Measurements from ENCODE around the gene FAM228B. TPM values are rescaled to one million over a fixed set of nuclear protein-coding genes. Genes with fewer than 3 reads are reported as not detected.

Gene FAM228B
- total RNA-seq, 1 experiment from 2014 or later: 6.4 TPM

GRCh38 chr2:24164416-24164973 lies 41.2 kb downstream of the FAM228B start:
- Histone ChIP-seq H3K27ac (ENCODE audit: low read length) (no peak overlapping the region), H3K9me2 (replicated peaks; ENCODE audit: insufficient read depth, low read length) (no peaks in the 10 kb centered on the region), H3K9me3 (ENCODE audit: low read length) (peaks cover 4% of the 10 kb centered on the region; the same call in 1 of the 2 replicates), H3K27me3 (ENCODE audit: low read length) (peaks cover 3% of the 10 kb centered on the region; the same call in 1 of the 2 replicates), H2AFZ (ENCODE audit: low read length) (peak overlapping the region; percentile 83), H3K9ac (ENCODE audit: low read length) (peak overlapping the region; percentile 51), H3K4me3 (ENCODE audit: low read length) (peak overlapping the region; percentile 26; the same call in 1 of the 2 replicates), H3K79me2 (ENCODE audit: low read length) (no peaks in the 10 kb centered on the region), H4K20me1 (ENCODE audit: insufficient read depth, low read depth, low read length) (no peaks in the 10 kb centered on the region), H3K4me2 (ENCODE audit: low read depth, low read length, poor library complexity, severe bottlenecking) (peak overlapping the region; percentile 61), H3K36me3 (ENCODE audit: insufficient read depth, low read length) (no peaks in the 10 kb centered on the region), H3K4me1 (ENCODE audit: low read length) (peaks cover 19% of the 10 kb centered on the region)
- peak; percentile 84 for DNase-seq

GRCh38 chr2:24169023-24169422 lies 45.8 kb downstream of the FAM228B start:
- Histone ChIP-seq H3K4me1 (ENCODE audit: low read length) (peaks cover 10% of the 10 kb centered on the region), H2AFZ (ENCODE audit: low read length) (no peak overlapping the region), H3K36me3 (ENCODE audit: insufficient read depth, low read length) (no peaks in the 10 kb centered on the region), H4K20me1 (ENCODE audit: insufficient read depth, low read depth, low read length) (no peaks in the 10 kb centered on the region), H3K79me2 (ENCODE audit: low read length) (no peaks in the 10 kb centered on the region), H3K9ac (ENCODE audit: low read length) (no peak overlapping the region), H3K27me3 (ENCODE audit: low read length) (no peaks in the 10 kb centered on the region), H3K9me2 (replicated peaks; ENCODE audit: insufficient read depth, low read length) (no peaks in the 10 kb centered on the region), H3K4me2 (ENCODE audit: low read depth, low read length, poor library complexity, severe bottlenecking) (no peak overlapping the region), H3K9me3 (ENCODE audit: low read length) (no peaks in the 10 kb centered on the region), H3K27ac (ENCODE audit: low read length) (no peak overlapping the region), H3K4me3 (ENCODE audit: low read length) (no peak overlapping the region)
- no peak for DNase-seq

- Histone ChIP-seq H4K20me1 (ENCODE audit: insufficient read depth, low read depth, low read length) (no peaks in the 10 kb centered on the region), H3K4me3 (ENCODE audit: low read length) (no peak within 1 kb of the TSS), H3K9me2 (replicated peaks; ENCODE audit: insufficient read depth, low read length) (no peaks in the 10 kb centered on the region), H3K4me2 (ENCODE audit: low read depth, low read length, poor library complexity, severe bottlenecking) (no peak within 1 kb of the TSS), H3K4me1 (ENCODE audit: low read length) (no peaks in the 10 kb centered on the region), H3K36me3 (ENCODE audit: insufficient read depth, low read length) (no peaks in the 10 kb centered on the region), H3K9ac (ENCODE audit: low read length) (no peak within 1 kb of the TSS), H3K79me2 (ENCODE audit: low read length) (no peaks in the 10 kb centered on the region), H2AFZ (ENCODE audit: low read length) (no peak within 1 kb of the TSS), H3K9me3 (ENCODE audit: low read length) (no peaks in the 10 kb centered on the region), H3K27ac (ENCODE audit: low read length) (no peak within 1 kb of the TSS), H3K27me3 (ENCODE audit: low read length) (no peaks in the 10 kb centered on the region)
- no peak for DNase-seq
Observed at GRCh38 chr2:24174851-24175277, 51.6 kb downstream of the FAM228B start, which contains the start of gene FAM228A. TSS of gene FAM228A (plus strand) at chr2:24175053. CDS start at chr2:24175481, 428 bp downstream.

- Histone ChIP-seq H3K4me1 (ENCODE audit: low read length) (no peaks in the 10 kb centered on the region), H3K4me3 (ENCODE audit: low read length) (no peak overlapping the region), H3K36me3 (ENCODE audit: insufficient read depth, low read length) (no peaks in the 10 kb centered on the region), H3K9me2 (replicated peaks; ENCODE audit: insufficient read depth, low read length) (no peaks in the 10 kb centered on the region), H3K79me2 (ENCODE audit: low read length) (no peaks in the 10 kb centered on the region), H3K4me2 (ENCODE audit: low read depth, low read length, poor library complexity, severe bottlenecking) (no peak overlapping the region), H3K9me3 (ENCODE audit: low read length) (no peaks in the 10 kb centered on the region), H2AFZ (ENCODE audit: low read length) (no peak overlapping the region), H3K27me3 (ENCODE audit: low read length) (no peaks in the 10 kb centered on the region), H3K27ac (ENCODE audit: low read length) (no peak overlapping the region), H3K9ac (ENCODE audit: low read length) (no peak overlapping the region), H4K20me1 (ENCODE audit: insufficient read depth, low read depth, low read length) (no peaks in the 10 kb centered on the region)
- no peak for DNase-seq
Observed at GRCh38 chr2:24175631-24176187, 52.4 kb downstream of the FAM228B start.

GRCh38 chr2:24176326-24176725 lies 53.1 kb downstream of the FAM228B start:
- Histone ChIP-seq H3K4me1 (ENCODE audit: low read length) (no peaks in the 10 kb centered on the region), H3K4me3 (ENCODE audit: low read length) (no peak overlapping the region), H3K27me3 (ENCODE audit: low read length) (no peaks in the 10 kb centered on the region), H3K4me2 (ENCODE audit: low read depth, low read length, poor library complexity, severe bottlenecking) (no peak overlapping the region), H3K27ac (ENCODE audit: low read length) (no peak overlapping the region), H3K79me2 (ENCODE audit: low read length) (no peaks in the 10 kb centered on the region), H2AFZ (ENCODE audit: low read length) (no peak overlapping the region), H3K9me3 (ENCODE audit: low read length) (no peaks in the 10 kb centered on the region), H3K9me2 (replicated peaks; ENCODE audit: insufficient read depth, low read length) (no peaks in the 10 kb centered on the region), H3K9ac (ENCODE audit: low read length) (no peak overlapping the region), H3K36me3 (ENCODE audit: insufficient read depth, low read length) (no peaks in the 10 kb centered on the region), H4K20me1 (ENCODE audit: insufficient read depth, low read depth, low read length) (no peaks in the 10 kb centered on the region)
- no peak for DNase-seq

GRCh38 chr2:24179683-24180082 lies 56.4 kb downstream of the FAM228B start:
- no peaks in the 10 kb centered on the region for H3K9me3 ChIP-seq (ENCODE audit: low read length)
- H3K4me3 ChIP-seq (ENCODE audit: low read length): no peak overlapping the region
- H3K9ac ChIP-seq (ENCODE audit: low read length): no peak overlapping the region
- H3K27me3 ChIP-seq (ENCODE audit: low read length): no peaks in the 10 kb centered on the region
- no peaks in the 10 kb centered on the region for H4K20me1 ChIP-seq (ENCODE audit: insufficient read depth, low read depth, low read length)
- no peaks in the 10 kb centered on the region for H3K4me1 ChIP-seq (ENCODE audit: low read length)
- no peaks in the 10 kb centered on the region for H3K79me2 ChIP-seq (ENCODE audit: low read length)
- no peak overlapping the region for H3K27ac ChIP-seq (ENCODE audit: low read length)
- H3K9me2 ChIP-seq (replicated peaks; ENCODE audit: insufficient read depth, low read length): no peaks in the 10 kb centered on the region
- H3K36me3 ChIP-seq (ENCODE audit: insufficient read depth, low read length): no peaks in the 10 kb centered on the region
- H2AFZ ChIP-seq (ENCODE audit: low read length): no peak overlapping the region
- no peak for DNase-seq
- no peak overlapping the region for H3K4me2 ChIP-seq (ENCODE audit: low read depth, low read length, poor library complexity, severe bottlenecking)

GRCh38 chr2:24181849-24182248 lies 58.6 kb downstream of the FAM228B start:
- H3K4me1 ChIP-seq (ENCODE audit: low read length): no peaks in the 10 kb centered on the region
- no peaks in the 10 kb centered on the region for H4K20me1 ChIP-seq (ENCODE audit: insufficient read depth, low read depth, low read length)
- no peak for DNase-seq
- no peak overlapping the region for H3K9ac ChIP-seq (ENCODE audit: low read length)
- H3K27me3 ChIP-seq (ENCODE audit: low read length): no peaks in the 10 kb centered on the region
- no peak overlapping the region for H2AFZ ChIP-seq (ENCODE audit: low read length)
- no peak overlapping the region for H3K4me3 ChIP-seq (ENCODE audit: low read length)
- no peaks in the 10 kb centered on the region for H3K79me2 ChIP-seq (ENCODE audit: low read length)
- no peak overlapping the region for H3K27ac ChIP-seq (ENCODE audit: low read length)
- H3K9me3 ChIP-seq (ENCODE audit: low read length): no peaks in the 10 kb centered on the region
- no peaks in the 10 kb centered on the region for H3K36me3 ChIP-seq (ENCODE audit: insufficient read depth, low read length)
- H3K9me2 ChIP-seq (replicated peaks; ENCODE audit: insufficient read depth, low read length): no peaks in the 10 kb centered on the region
- H3K4me2 ChIP-seq (ENCODE audit: low read depth, low read length, poor library complexity, severe bottlenecking): no peak overlapping the region

- H3K9me2 ChIP-seq (replicated peaks; ENCODE audit: insufficient read depth, low read length): no peaks in the 10 kb centered on the region
- H3K4me2 ChIP-seq (ENCODE audit: low read depth, low read length, poor library complexity, severe bottlenecking): no peak overlapping the region
- no peak overlapping the region for H3K4me3 ChIP-seq (ENCODE audit: low read length)
- H2AFZ ChIP-seq (ENCODE audit: low read length): no peak overlapping the region
- no peaks in the 10 kb centered on the region for H4K20me1 ChIP-seq (ENCODE audit: insufficient read depth, low read depth, low read length)
- no peaks in the 10 kb centered on the region for H3K9me3 ChIP-seq (ENCODE audit: low read length)
- no peak overlapping the region for H3K9ac ChIP-seq (ENCODE audit: low read length)
- H3K27ac ChIP-seq (ENCODE audit: low read length): no peak overlapping the region
- H3K79me2 ChIP-seq (ENCODE audit: low read length): no peaks in the 10 kb centered on the region
- DNase-seq: no peak
- no peaks in the 10 kb centered on the region for H3K4me1 ChIP-seq (ENCODE audit: low read length)
- no peaks in the 10 kb centered on the region for H3K36me3 ChIP-seq (ENCODE audit: insufficient read depth, low read length)
- H3K27me3 ChIP-seq (ENCODE audit: low read length): no peaks in the 10 kb centered on the region
Observed at GRCh38 chr2:24182507-24182906, 59.2 kb downstream of the FAM228B start.

Measured in Karpas-422 (cell line).